ENCODE data around the gene SPTBN4.

Gene SPTBN4

GRCh38 chr19:40601134-40601974 lies 134.6 kb downstream of the SPTBN4 start, which contains the start of gene LTBP4:
Gene LTBP4, plus strand, starts transcription at chr19:40601369. Its CDS starts 19 bp downstream, at chr19:40601388.
- Histone ChIP-seq H3K4me3 (ENCODE audit: low read depth, low read length) (peak within 1 kb of the TSS; percentile 25), H3K9me3 (ENCODE audit: control insufficient read depth, insufficient read depth, low read depth, low read length) (no peaks in the 10 kb centered on the region), H3K27ac (ENCODE audit: extremely low read depth, low read depth, low read length) (peak within 1 kb of the TSS; percentile 84; the same call in 1 of the 2 replicates), H3K4me1 (ENCODE audit: control insufficient read depth, insufficient read depth, low read length) (peaks cover 67% of the 10 kb centered on the region), H3K36me3 (ENCODE audit: control insufficient read depth in 2 of 2, insufficient read depth in 1 of 2, low read length in 2 of 2) (no peaks in the 10 kb centered on the region)
- ChIA-PET CTCF (interaction anchor here (0.5 to 20.7 kb wide), 27 partner anchors 8 to 942 kb away, joined by 3 to 470 read pairs (median 5); partner anchors contain the start of genes BLVRB, RAB4B and SERTAD1), POLR2A (interaction anchor here (1.3 to 1.4 kb wide), 2 partner anchors 9 to 52 kb away, joined by 3 to 4 read pairs; no protein-coding TSS in a partner anchor)
- TF ChIP-seq PRDM10 (tag by site-specific recombination; IDR thresholded peaks at IDR 0.05) (peak; percentile 85; the same call in 1 of the 2 replicates), ZNF596 (tag by site-specific recombination; IDR thresholded peaks at IDR 0.05) (peak; percentile 55), ZNF677 (tag by site-specific recombination; IDR thresholded peaks at IDR 0.05) (peak; percentile 63), GLIS1 (tag by site-specific recombination; IDR thresholded peaks at IDR 0.05) (peak; percentile 55), ZNF624 (tag by site-specific recombination; IDR thresholded peaks at IDR 0.05) (no peak), GLIS2 (tag by site-specific recombination; IDR thresholded peaks at IDR 0.05) (peak; percentile 36; the same call in 1 of the 2 replicates), ZNF692 (tag by site-specific recombination; IDR thresholded peaks at IDR 0.05) (0 out of 2 replicates have a peak, but pooled peaks have one; percentile 4), ZNF660 (tag by site-specific recombination; IDR thresholded peaks at IDR 0.05) (0 out of 2 replicates have a peak, but pooled peaks have one; percentile 66), ZSCAN23 (tag by site-specific recombination; IDR thresholded peaks at IDR 0.05) (no peak), ZFHX2 (tag by site-specific recombination; conservative IDR thresholded peaks at IDR 0.05) (peak; percentile 75), ZNF561 (tag by site-specific recombination; IDR thresholded peaks at IDR 0.05; ENCODE audit: borderline replicate concordance) (peak; percentile 63), MZF1 (tag by site-specific recombination; IDR thresholded peaks at IDR 0.05; ENCODE audit: borderline replicate concordance) (no peak), ZNF747 (tag by site-specific recombination; IDR thresholded peaks at IDR 0.05) (no peak), PRDM2 (tag by site-specific recombination; IDR thresholded peaks at IDR 0.05; ENCODE audit: borderline replicate concordance) (0 out of 2 replicates have a peak, but pooled peaks have one; percentile 3), ZNF629 (tag by site-specific recombination; IDR thresholded peaks at IDR 0.05) (no peak), KLF1 (tag by site-specific recombination; IDR thresholded peaks at IDR 0.05) (peak; percentile 63), ZNF501 (tag by site-specific recombination; IDR thresholded peaks at IDR 0.05) (no peak), ZNF645 (tag by site-specific recombination; IDR thresholded peaks at IDR 0.05) (no peak), ZNF311 (tag by site-specific recombination; IDR thresholded peaks at IDR 0.05; ENCODE audit: borderline replicate concordance) (no peak), PBX3 (CRISPR knock-in tag; IDR thresholded peaks at IDR 0.05) (no peak), ZNF658 (tag by site-specific recombination; IDR thresholded peaks at IDR 0.05) (no peak), ZBTB1 (tag by site-specific recombination; IDR thresholded peaks at IDR 0.05) (no peak), ZNF792 (tag by site-specific recombination; IDR thresholded peaks at IDR 0.05) (no peak)

Data from HEK293 (cell line).